ENCODE measurements around the gene TMEM219. TPM values are rescaled to one million over a fixed set of nuclear protein-coding genes. Genes with fewer than 3 reads are reported as not detected.

The TMEM219 gene
- total and polyA plus RNA-seq, 8 donors: 58.3 to 114 (median 72.9) TPM

- DNase-seq: no peak
- peaks cover 6 to 52% (median 26%) of the 10 kb centered on the region in 3 donors for H3K36me3 ChIP-seq
- H3K27me3 ChIP-seq: no peaks in the 10 kb centered on the region
- no peak for FAIRE-seq
- peaks cover 0 to 17% (median 9%) of the 10 kb centered on the region in 3 donors for H3K4me1 ChIP-seq
- no peak overlapping the region for H3K27ac ChIP-seq
- intact Hi-C loops (cut with DNase I): no loop called here
- TF ChIP-seq, protein P1, sequence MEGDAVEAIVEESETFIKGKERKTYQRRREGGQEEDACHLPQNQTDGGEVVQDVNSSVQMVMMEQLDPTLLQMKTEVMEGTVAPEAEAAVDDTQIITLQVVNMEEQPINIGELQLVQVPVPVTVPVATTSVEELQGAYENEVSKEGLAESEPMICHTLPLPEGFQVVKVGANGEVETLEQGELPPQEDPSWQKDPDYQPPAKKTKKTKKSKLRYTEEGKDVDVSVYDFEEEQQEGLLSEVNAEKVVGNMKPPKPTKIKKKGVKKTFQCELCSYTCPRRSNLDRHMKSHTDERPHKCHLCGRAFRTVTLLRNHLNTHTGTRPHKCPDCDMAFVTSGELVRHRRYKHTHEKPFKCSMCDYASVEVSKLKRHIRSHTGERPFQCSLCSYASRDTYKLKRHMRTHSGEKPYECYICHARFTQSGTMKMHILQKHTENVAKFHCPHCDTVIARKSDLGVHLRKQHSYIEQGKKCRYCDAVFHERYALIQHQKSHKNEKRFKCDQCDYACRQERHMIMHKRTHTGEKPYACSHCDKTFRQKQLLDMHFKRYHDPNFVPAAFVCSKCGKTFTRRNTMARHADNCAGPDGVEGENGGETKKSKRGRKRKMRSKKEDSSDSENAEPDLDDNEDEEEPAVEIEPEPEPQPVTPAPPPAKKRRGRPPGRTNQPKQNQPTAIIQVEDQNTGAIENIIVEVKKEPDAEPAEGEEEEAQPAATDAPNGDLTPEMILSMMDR (IDR thresholded peaks at IDR 0.05): no peak
- H3K4me3 ChIP-seq: no peak overlapping the region
- WGBS, 2 donors: 94 to 95% methylated on average over 9 of the region's 9 CpGs
- no peaks in the 10 kb centered on the region for H3K9me3 ChIP-seq
- ATAC-seq: no peak
Measured at GRCh38 chr16:29978564-29979270, 16.8 kb downstream of the TMEM219 start.

DNA sequence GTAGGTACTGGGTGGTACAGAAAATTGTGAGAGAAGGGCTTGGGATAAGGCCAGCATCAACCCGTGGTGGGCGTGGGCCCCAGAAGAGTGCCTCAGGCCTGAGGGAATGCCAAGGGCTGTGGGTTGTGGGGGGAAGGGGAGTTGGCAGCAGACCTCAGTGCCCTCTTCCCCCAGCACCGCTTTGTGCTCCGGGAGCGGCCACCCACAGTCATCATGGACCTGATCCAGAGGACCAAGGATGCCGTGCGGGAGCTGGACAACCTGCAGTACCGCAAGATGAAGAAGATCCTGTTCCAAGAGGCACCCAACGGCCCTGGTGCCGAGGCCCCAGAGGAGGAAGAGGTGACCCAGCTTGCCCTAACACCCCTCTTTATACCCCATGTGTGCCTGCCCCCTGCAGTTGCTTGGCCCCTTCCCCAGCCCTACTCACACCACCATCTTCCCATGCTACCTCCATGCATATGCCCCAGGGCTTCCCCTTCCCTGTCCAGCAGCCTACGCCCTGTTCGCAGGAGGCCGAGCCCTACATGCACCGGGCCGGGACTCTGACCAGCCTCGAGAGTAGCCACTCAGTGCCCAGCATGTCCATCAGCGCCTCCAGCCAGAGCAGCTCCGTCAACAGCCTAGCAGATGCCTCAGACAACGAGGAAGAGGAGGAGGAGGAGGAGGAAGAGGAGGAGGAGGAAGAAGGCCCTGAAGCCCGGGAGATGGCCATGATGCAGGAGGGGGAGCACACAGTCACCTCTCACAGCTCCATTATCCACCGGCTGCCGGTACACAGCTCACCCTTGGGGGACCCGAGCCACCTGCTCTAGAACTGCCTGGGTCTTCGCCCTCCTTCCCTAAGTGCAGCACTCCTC, 20.9 kb downstream of the TMEM219 start:
- TF ChIP-seq, protein P1 (IDR thresholded peaks at IDR 0.05): no peak
- DNase-seq (no peak), ATAC-seq (no peak), FAIRE-seq (no peak)
- no peak overlapping the region for H3K4me3 ChIP-seq
- H3K4me1 ChIP-seq: no peaks in the 10 kb centered on the region
- H3K27me3 ChIP-seq: no peaks in the 10 kb centered on the region
- H3K27ac ChIP-seq: no peak overlapping the region
- intact Hi-C loops (cut with DNase I): no loop called here
- WGBS, 2 donors: 91 to 93% methylated on average over 21 to 24 of the region's 24 CpGs
- H3K36me3 ChIP-seq: peaks cover 6 to 90% (median 42%) of the 10 kb centered on the region in 3 donors
- no peaks in the 10 kb centered on the region for H3K9me3 ChIP-seq

- no peak overlapping the region for H3K4me3 ChIP-seq
- H3K4me1 ChIP-seq: no peaks in the 10 kb centered on the region
- WGBS, 2 donors: 84 to 89% methylated on average over 12 of the region's 12 CpGs
- no peaks in the 10 kb centered on the region for H3K9me3 ChIP-seq
- H3K27ac ChIP-seq: no peak overlapping the region
- intact Hi-C loops (cut with DNase I): no loop called here
- DNase-seq (no peak), ATAC-seq (no peak), FAIRE-seq (no peak)
- no peaks in the 10 kb centered on the region for H3K27me3 ChIP-seq
- H3K36me3 ChIP-seq: peaks cover 6 to 88% (median 38%) of the 10 kb centered on the region in 3 donors
- TF ChIP-seq, protein P1 (IDR thresholded peaks at IDR 0.05): no peak
Measured at GRCh38 chr16:29983420-29984136, 21.7 kb downstream of the TMEM219 start.

GRCh38 chr16:29984137-29984763, 22.4 kb downstream of the TMEM219 start:
- no peaks in the 10 kb centered on the region for H3K27me3 ChIP-seq
- H3K9me3 ChIP-seq: no peaks in the 10 kb centered on the region
- FAIRE-seq (no peak), DNase-seq (no peak), ATAC-seq (no peak)
- H3K4me3 ChIP-seq: no peak overlapping the region
- TF ChIP-seq, protein P1 (IDR thresholded peaks at IDR 0.05): no peak
- H3K36me3 ChIP-seq: peaks cover 2 to 81% (median 38%) of the 10 kb centered on the region in 3 donors
- WGBS, 2 donors: 82 to 88% methylated on average over 6 of the region's 6 CpGs
- intact Hi-C loops (cut with DNase I): no loop called here
- H3K4me1 ChIP-seq: no peaks in the 10 kb centered on the region
- no peak overlapping the region for H3K27ac ChIP-seq

Data from pancreas (tissue), 10 donors.